GM12878 (cell line): ENCODE data around the gene UNC5B. TPM values are rescaled to one million over a fixed set of nuclear protein-coding genes. Genes with fewer than 3 reads are reported as not detected.

ENCODE experiments used
- ATAC-seq: fragments of 200-7000 bp; cut with Tn5 transposase; 3 replicates; pipeline ENCODE4 v1.9.1; 2020; ENCODE audit warnings: mild to moderate bottlenecking, moderate library complexity
- BruUV-seq: library from RNA; stranded (reverse); fragments of 400-500 nt; replicated peaks from 2 replicates; lab custom pipeline; 2021; lab: Mats Ljungman, UMichigan
- CTCF ChIA-PET: fragments of 300-600 bp; sonication (Branson Sonifier 250); formaldehyde crosslinking; extraction: SDS; loops from one replicate; lab custom pipeline; 2021; ENCODE audit warnings: inconsistent platforms; lab: Yijun Ruan, JAX
- POLR2A ChIA-PET: fragments of 350-600 bp; formaldehyde crosslinking; extraction: SDS; loops from one replicate; lab custom pipeline; 2021; ENCODE audit warnings: inconsistent platforms; lab: Charles Lee
- RAD21 ChIA-PET: fragments of 300-600 bp; sonication (Branson Sonifier 250); formaldehyde crosslinking; loops from one replicate; lab custom pipeline; 2023; ENCODE audit warnings: antibody characterized with exemption; ENCODE audit not compliant: unreplicated experiment; lab: Charles Lee
- SMC1A ChIA-PET: fragments of 300-600 bp; sonication (Branson Sonifier 250); formaldehyde crosslinking; loops from one replicate; lab custom pipeline; 2023; ENCODE audit not compliant: unreplicated experiment, uncharacterized antibody; lab: Charles Lee
- DNase-seq: peaks from one replicate; pipeline ENCODE4 v3.0.0-alpha.2; 2011; ENCODE audit warnings: low read depth, low spot score
- FAIRE-seq: peaks from 3 replicates; lab custom pipeline; 2011; peaks lifted over from hg19 to GRCh38; lab: Jason Lieb, UNC
- H2AFZ ChIP-seq: 2 replicates; pipeline ENCODE4 v1.6.0; 2011; ENCODE audit warnings: low read depth, low read length, control low read depth; ENCODE audit not compliant: control insufficient read depth
- H3K27ac ChIP-seq: 2 replicates; pipeline ENCODE4 v1.5.1; 2011; ENCODE audit warnings: control low read depth; ENCODE audit not compliant: control insufficient read depth, insufficient read depth
- H3K27me3 ChIP-seq, 2 experiments: replicated peaks in 1 of 2; 2 replicates each; pipeline versions ENCODE4 v1.6.0 to v1.6.1; 2011; ENCODE audit warnings: low read length in 1 of 2; ENCODE audit not compliant: control insufficient read depth in 2 of 2, insufficient read depth in 2 of 2
- H3K36me3 ChIP-seq, 2 experiments: 2 replicates each; pipeline ENCODE4 v1.5.1; 2011; ENCODE audit warnings: low read length in 1 of 2; ENCODE audit not compliant: control insufficient read depth in 2 of 2, insufficient read depth in 2 of 2
- H3K4me1 ChIP-seq: 2 replicates; pipeline ENCODE4 v1.6.1; 2011; ENCODE audit warnings: mild to moderate bottlenecking, low read length, moderate library complexity, mixed read lengths; ENCODE audit not compliant: control insufficient read depth, insufficient read depth
- H3K4me2 ChIP-seq: 2 replicates; pipeline ENCODE4 v1.6.0; 2011; ENCODE audit warnings: control low read depth; ENCODE audit not compliant: control insufficient read depth, insufficient read depth
- H3K4me3 ChIP-seq: fragments of 200-600 bp; sonication (generic); 2 replicates; pipeline ENCODE4 v1.5.1; 2016
- H3K79me2 ChIP-seq: 2 replicates; pipeline ENCODE4 v1.6.0; 2011; ENCODE audit warnings: low read length; ENCODE audit not compliant: control insufficient read depth, insufficient read depth
- H3K9ac ChIP-seq: 2 replicates; pipeline ENCODE4 v1.8.0; 2011; ENCODE audit warnings: low read length, control low read depth, mixed read lengths; ENCODE audit not compliant: control insufficient read depth, insufficient read depth
- H3K9me3 ChIP-seq: replicated peaks from 3 replicates; pipeline ENCODE4 v1.5.1; 2011; ENCODE audit warnings: mild to moderate bottlenecking, low read length; ENCODE audit not compliant: control insufficient read depth, insufficient read depth
- H4K20me1 ChIP-seq: 2 replicates; pipeline ENCODE4 v1.6.0; 2011; ENCODE audit not compliant: control insufficient read depth, insufficient read depth
- CEBPB ChIP-seq, 2 experiments: fragments of 150-350 bp in 1 of 2; IDR thresholded peaks; 2 replicates each; pipeline ENCODE4 v1.6.1; 2012 to 2014; ENCODE audit warnings: low read depth in 2 of 2, low read length in 2 of 2, borderline replicate concordance in 1 of 2, inconsistent platforms in 1 of 2
- GATAD2B ChIP-seq: fragments of 450-650 bp; conservative IDR thresholded peaks from 2 replicates; pipeline ENCODE4 v1.6.1; 2017; ENCODE audit warnings: low read depth, mild to moderate bottlenecking, moderate library complexity
- MTA3 ChIP-seq: IDR thresholded peaks from 2 replicates; pipeline ENCODE4 v1.6.1; 2012; ENCODE audit warnings: low read length, inconsistent platforms, borderline replicate concordance
- SMARCA5 ChIP-seq: fragments of 450-650 bp; IDR thresholded peaks from 2 replicates; pipeline ENCODE4 v1.6.1; 2017; ENCODE audit warnings: mild to moderate bottlenecking
- SRF ChIP-seq, 2 experiments: IDR thresholded peaks; 2 replicates each; pipeline ENCODE4 v1.6.1; 2011; ENCODE audit warnings: low read depth in 2 of 2, low read length in 2 of 2, mild to moderate bottlenecking in 1 of 2, moderate library complexity in 1 of 2
- TAF1 ChIP-seq: IDR thresholded peaks from 2 replicates; pipeline ENCODE4 v1.6.1; 2011; ENCODE audit warnings: mild to moderate bottlenecking, low read depth, low read length, borderline replicate concordance
- TARDBP ChIP-seq: IDR thresholded peaks from 2 replicates; pipeline ENCODE4 v1.6.1; 2016; ENCODE audit warnings: borderline replicate concordance
- ZZZ3 ChIP-seq: IDR thresholded peaks from 2 replicates; pipeline ENCODE4 v1.6.1; 2011; ENCODE audit warnings: low read depth; ENCODE audit not compliant: control insufficient read depth, insufficient read length
- WGBS: methylation state at CpG from one replicate; pipeline ENCODE4 v1.1.6; 2016; ENCODE audit warnings: low lambda C conversion rate; ENCODE audit not compliant: insufficient replicate concordance, insufficient coverage; ENCODE audit errors: missing lambda C conversion rate; 5-methylcytosine and 5-hydroxymethylcytosine counted together
- in situ Hi-C: fragments of 300-500 bp; cut with MboI; formaldehyde crosslinking; loops from 9 replicates; pipeline ENCODE4 v1.14.3; 2018; ENCODE audit warnings: mixed read lengths
- intact Hi-C: fragments of 100-400 bp; cut with micrococcal nuclease; formaldehyde crosslinking; loops from one replicate; pipeline ENCODE4 v1.14.2; 2022; ENCODE audit not compliant: unreplicated experiment
- polyA plus RNA-seq, 11 experiments: library from polyadenylated mRNA; depleted of rRNA in 4 of 11; unstranded in 6 of 11; stranded (reverse) in 5 of 11; fragments of >200 nt; fragmentation: Nextera tagmentation in 4 of 11; fragmentation: Illumina TruSeq in 1 of 11; extraction: Ambion mirVana in 4 of 11; extraction: Trizol in 1 of 11; gene quantifications; 1 replicate in 1 of 11; 2 replicates in 10 of 11; pipeline versions ENCODE4 v1.2.1 to v1.2.3, GENCODE V29; 2011 to 2016; ENCODE audit warnings: inconsistent platforms in 2 of 11, missing spikeins in 2 of 11, low read depth in 1 of 11
- total RNA-seq, 4 experiments: library from RNA; depleted of rRNA in 3 of 4; stranded (reverse); fragments of >200 nt in 3 of 4; fragmentation: Illumina TruSeq in 1 of 4; extraction: Trizol in 1 of 4; gene quantifications; 2 replicates each; pipeline versions ENCODE4 v1.2.1 to v1.2.3, GENCODE V29; 2013 to 2021
- TF ChIP-seq, protein P1 (sequence below): fragments of 150-350 bp; IDR thresholded peaks from 2 replicates; pipeline ENCODE4 v1.6.1; 2016; ENCODE audit warnings: low read depth, low read length
- TF ChIP-seq, protein P2 (sequence below): fragments of 450-650 bp; IDR thresholded peaks from 2 replicates; pipeline ENCODE4 v1.6.1; 2017; ENCODE audit warnings: mild to moderate bottlenecking, moderate library complexity
- TF ChIP-seq, protein P3 (sequence below): fragments of 450-650 bp; IDR thresholded peaks from 2 replicates; pipeline ENCODE4 v1.6.1; 2017; ENCODE audit warnings: borderline replicate concordance

Gene UNC5B
- total and polyA plus RNA-seq, 10 of the 15 experiments (the other 5 are each of a cell fraction or from before 2014, with no cell fraction given): 0.03 to 0.08 TPM; not detected in 8

DNA sequence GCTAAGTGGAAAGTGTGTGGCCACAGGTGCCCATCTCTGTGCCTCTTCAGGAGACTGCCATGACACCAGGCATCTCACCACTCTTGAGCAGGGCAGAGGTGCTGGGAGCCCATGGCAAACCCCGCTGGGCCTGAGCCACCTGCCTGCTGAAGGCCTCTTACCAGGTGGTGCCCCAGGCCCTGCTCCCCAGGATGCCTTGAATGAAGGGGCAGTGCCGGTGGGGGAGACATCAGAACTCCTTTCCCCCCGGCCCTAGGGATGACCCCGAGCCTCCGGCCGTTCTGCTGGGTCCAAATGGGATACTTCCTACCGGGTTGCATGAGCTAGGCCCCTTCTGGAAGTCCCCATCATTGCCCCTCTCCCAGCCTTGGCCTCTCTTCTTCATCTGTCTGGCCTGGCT, 37.6 kb downstream of the UNC5B start:
- no TSS peak for BruUV-seq
- Histone ChIP-seq H2AFZ (no peak overlapping the region), H3K36me3 (no peaks in the 10 kb centered on the region), H3K9ac (no peak overlapping the region), H3K4me2 (no peak overlapping the region), H3K27me3 (no peaks in the 10 kb centered on the region; a peak in 2 of 4 replicates), H3K4me1 (no peaks in the 10 kb centered on the region), H3K27ac (no peak overlapping the region), H4K20me1 (no peaks in the 10 kb centered on the region), H3K79me2 (no peaks in the 10 kb centered on the region), H3K4me3 (no peak overlapping the region), H3K9me3 (no peaks in the 10 kb centered on the region)
- ATAC-seq (no peak), DNase-seq (no peak), FAIRE-seq (no peak)
- intact Hi-C loops: no loop called here
- ChIA-PET SMC1A (no interaction called here), RAD21 (no interaction called here), CTCF (interaction anchor here (0.6 kb wide), 1 partner anchor 115 kb away, joined by 3 read pairs; no protein-coding TSS in a partner anchor), POLR2A (no interaction called here)
- 1% methylated on average over 7 of the region's 7 CpGs for whole genome bisulfite sequencing
- in situ Hi-C loops: no loop called here
- TF ChIP-seq SRF (IDR thresholded peaks at IDR 0.05; ENCODE audit: low read depth in 2 of 2, low read length in 2 of 2): no peak
- no peak for TF ChIP-seq TAF1
- TF ChIP-seq, protein P1, sequence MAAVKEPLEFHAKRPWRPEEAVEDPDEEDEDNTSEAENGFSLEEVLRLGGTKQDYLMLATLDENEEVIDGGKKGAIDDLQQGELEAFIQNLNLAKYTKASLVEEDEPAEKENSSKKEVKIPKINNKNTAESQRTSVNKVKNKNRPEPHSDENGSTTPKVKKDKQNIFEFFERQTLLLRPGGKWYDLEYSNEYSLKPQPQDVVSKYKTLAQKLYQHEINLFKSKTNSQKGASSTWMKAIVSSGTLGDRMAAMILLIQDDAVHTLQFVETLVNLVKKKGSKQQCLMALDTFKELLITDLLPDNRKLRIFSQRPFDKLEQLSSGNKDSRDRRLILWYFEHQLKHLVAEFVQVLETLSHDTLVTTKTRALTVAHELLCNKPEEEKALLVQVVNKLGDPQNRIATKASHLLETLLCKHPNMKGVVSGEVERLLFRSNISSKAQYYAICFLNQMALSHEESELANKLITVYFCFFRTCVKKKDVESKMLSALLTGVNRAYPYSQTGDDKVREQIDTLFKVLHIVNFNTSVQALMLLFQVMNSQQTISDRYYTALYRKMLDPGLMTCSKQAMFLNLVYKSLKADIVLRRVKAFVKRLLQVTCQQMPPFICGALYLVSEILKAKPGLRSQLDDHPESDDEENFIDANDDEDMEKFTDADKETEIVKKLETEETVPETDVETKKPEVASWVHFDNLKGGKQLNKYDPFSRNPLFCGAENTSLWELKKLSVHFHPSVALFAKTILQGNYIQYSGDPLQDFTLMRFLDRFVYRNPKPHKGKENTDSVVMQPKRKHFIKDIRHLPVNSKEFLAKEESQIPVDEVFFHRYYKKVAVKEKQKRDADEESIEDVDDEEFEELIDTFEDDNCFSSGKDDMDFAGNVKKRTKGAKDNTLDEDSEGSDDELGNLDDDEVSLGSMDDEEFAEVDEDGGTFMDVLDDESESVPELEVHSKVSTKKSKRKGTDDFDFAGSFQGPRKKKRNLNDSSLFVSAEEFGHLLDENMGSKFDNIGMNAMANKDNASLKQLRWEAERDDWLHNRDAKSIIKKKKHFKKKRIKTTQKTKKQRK: no peak
- TF ChIP-seq, protein P2, sequence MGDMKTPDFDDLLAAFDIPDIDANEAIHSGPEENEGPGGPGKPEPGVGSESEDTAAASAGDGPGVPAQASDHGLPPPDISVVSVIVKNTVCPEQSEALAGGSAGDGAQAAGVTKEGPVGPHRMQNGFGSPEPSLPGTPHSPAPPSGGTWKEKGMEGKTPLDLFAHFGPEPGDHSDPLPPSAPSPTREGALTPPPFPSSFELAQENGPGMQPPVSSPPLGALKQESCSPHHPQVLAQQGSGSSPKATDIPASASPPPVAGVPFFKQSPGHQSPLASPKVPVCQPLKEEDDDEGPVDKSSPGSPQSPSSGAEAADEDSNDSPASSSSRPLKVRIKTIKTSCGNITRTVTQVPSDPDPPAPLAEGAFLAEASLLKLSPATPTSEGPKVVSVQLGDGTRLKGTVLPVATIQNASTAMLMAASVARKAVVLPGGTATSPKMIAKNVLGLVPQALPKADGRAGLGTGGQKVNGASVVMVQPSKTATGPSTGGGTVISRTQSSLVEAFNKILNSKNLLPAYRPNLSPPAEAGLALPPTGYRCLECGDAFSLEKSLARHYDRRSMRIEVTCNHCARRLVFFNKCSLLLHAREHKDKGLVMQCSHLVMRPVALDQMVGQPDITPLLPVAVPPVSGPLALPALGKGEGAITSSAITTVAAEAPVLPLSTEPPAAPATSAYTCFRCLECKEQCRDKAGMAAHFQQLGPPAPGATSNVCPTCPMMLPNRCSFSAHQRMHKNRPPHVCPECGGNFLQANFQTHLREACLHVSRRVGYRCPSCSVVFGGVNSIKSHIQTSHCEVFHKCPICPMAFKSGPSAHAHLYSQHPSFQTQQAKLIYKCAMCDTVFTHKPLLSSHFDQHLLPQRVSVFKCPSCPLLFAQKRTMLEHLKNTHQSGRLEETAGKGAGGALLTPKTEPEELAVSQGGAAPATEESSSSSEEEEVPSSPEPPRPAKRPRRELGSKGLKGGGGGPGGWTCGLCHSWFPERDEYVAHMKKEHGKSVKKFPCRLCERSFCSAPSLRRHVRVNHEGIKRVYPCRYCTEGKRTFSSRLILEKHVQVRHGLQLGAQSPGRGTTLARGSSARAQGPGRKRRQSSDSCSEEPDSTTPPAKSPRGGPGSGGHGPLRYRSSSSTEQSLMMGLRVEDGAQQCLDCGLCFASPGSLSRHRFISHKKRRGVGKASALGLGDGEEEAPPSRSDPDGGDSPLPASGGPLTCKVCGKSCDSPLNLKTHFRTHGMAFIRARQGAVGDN: no peak
- no peak for TF ChIP-seq ZZZ3
- TF ChIP-seq GATAD2B: no peak
- no peak for TF ChIP-seq TARDBP
- TF ChIP-seq MTA3: no peak
- no peak for TF ChIP-seq SMARCA5
- TF ChIP-seq CEBPB (IDR thresholded peaks at IDR 0.05; ENCODE audit: borderline replicate concordance in 1 of 2, low read depth in 2 of 2, low read length in 2 of 2): no peak
- TF ChIP-seq, protein P3, sequence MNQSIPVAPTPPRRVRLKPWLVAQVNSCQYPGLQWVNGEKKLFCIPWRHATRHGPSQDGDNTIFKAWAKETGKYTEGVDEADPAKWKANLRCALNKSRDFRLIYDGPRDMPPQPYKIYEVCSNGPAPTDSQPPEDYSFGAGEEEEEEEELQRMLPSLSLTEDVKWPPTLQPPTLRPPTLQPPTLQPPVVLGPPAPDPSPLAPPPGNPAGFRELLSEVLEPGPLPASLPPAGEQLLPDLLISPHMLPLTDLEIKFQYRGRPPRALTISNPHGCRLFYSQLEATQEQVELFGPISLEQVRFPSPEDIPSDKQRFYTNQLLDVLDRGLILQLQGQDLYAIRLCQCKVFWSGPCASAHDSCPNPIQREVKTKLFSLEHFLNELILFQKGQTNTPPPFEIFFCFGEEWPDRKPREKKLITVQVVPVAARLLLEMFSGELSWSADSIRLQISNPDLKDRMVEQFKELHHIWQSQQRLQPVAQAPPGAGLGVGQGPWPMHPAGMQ: no peak
